ENCODE measurements around the gene KLHL30.

KLHL30 gene

GRCh38 chr2:238103465-238104225, 34.8 kb upstream of the KLHL30 start:
- H3K4me3 ChIP-seq (ENCODE audit: low read length), result no peak overlapping the region
- DNase-seq (ENCODE audit: low read depth), result no peak
- no peak for TF ChIP-seq CTCF (conservative IDR thresholded peaks at IDR 0.05; ENCODE audit: low read length)

- no peak for TF ChIP-seq CTCF (conservative IDR thresholded peaks at IDR 0.05; ENCODE audit: low read length)
- DNase-seq (ENCODE audit: low read depth), result no peak
These were observed 34.2 kb upstream of the KLHL30 start for GRCh38 chr2:238104226-238104690.

GRCh38 chr2:238104691-238105371, 33.6 kb upstream of the KLHL30 start:
- no peak for DNase-seq (ENCODE audit: low read depth)
- no peak overlapping the region for H3K4me3 ChIP-seq (ENCODE audit: low read length)
- no peak for TF ChIP-seq CTCF (conservative IDR thresholded peaks at IDR 0.05; ENCODE audit: low read length)

More at GRCh38 chr2:238104226-238104690, 34.2 kb upstream of the KLHL30 start:
- H3K4me3 ChIP-seq (ENCODE audit: low read length), result no peak overlapping the region

GRCh38 chr2:238105506-238106338, 32.7 kb upstream of the KLHL30 start:
- TF ChIP-seq CTCF (conservative IDR thresholded peaks at IDR 0.05; ENCODE audit: low read length), result no peak
- no peak for DNase-seq (ENCODE audit: low read depth)
- no peak overlapping the region for H3K4me3 ChIP-seq (ENCODE audit: low read length)

- H3K4me3 ChIP-seq (ENCODE audit: low read length), result no peak overlapping the region
- no peak for TF ChIP-seq CTCF (conservative IDR thresholded peaks at IDR 0.05; ENCODE audit: low read length)
- no peak for DNase-seq (ENCODE audit: low read depth)
These were observed 32.1 kb upstream of the KLHL30 start for GRCh38 chr2:238106339-238106697.

- no peak for DNase-seq (ENCODE audit: low read depth)
- no peak overlapping the region for H3K4me3 ChIP-seq (ENCODE audit: low read length)
- TF ChIP-seq CTCF (conservative IDR thresholded peaks at IDR 0.05; ENCODE audit: low read length), result 0 out of 2 replicates have a peak, but pooled peaks have one; percentile 5
These were observed 31.6 kb upstream of the KLHL30 start for GRCh38 chr2:238106698-238107524.
